Ovary (tissue), 9 donors: ENCODE data around the gene MAD1L1. TPM values are rescaled to one million over a fixed set of nuclear protein-coding genes. Genes with fewer than 3 reads are reported as not detected.

Source experiments
- DNase-seq, 5 donors: peaks; one replicate each; pipeline ENCODE4 v3.0.0-alpha.2; 2019 to 2020
- H3K27ac ChIP-seq, 2 donors: fragments of 200-600 bp; one replicate each; pipeline versions ENCODE4 v1.5.1 to v1.8.0; 2019 to 2022
- H3K27me3 ChIP-seq: fragments of 200-600 bp; one replicate; pipeline ENCODE4 v1.8.0; 2022
- H3K36me3 ChIP-seq: fragments of 200-600 bp; sonication (generic); one replicate; pipeline ENCODE4 v1.5.1; 2019
- H3K4me1 ChIP-seq: one replicate; pipeline ENCODE4 v1.8.1; 2013; ENCODE audit warnings: mild to moderate bottlenecking, moderate library complexity; ENCODE audit not compliant: insufficient read depth
- H3K4me3 ChIP-seq: fragments of 200-600 bp; sonication (generic); one replicate; pipeline ENCODE4 v1.5.1; 2017
- H3K9me3 ChIP-seq, 2 donors: fragments of 200-600 bp in 1 of 2; sonication (generic) in 1 of 2; one replicate each; pipeline versions ENCODE4 v1.5.1 to v1.8.1; 2013 to 2019; ENCODE audit warnings: mild to moderate bottlenecking in 1 of 2, moderate library complexity in 1 of 2
- EP300 ChIP-seq: sonication (generic); formaldehyde crosslinking; IDR thresholded peaks from one replicate; pipeline ENCODE4 v1.6.1; 2017; ENCODE audit warnings: antibody characterized with exemption
- POLR2A ChIP-seq: fragments of 450-650 bp; IDR thresholded peaks from one replicate; pipeline ENCODE4 v1.6.1; 2017; ENCODE audit warnings: antibody characterized with exemption, mild to moderate bottlenecking, moderate library complexity
- WGBS, 3 donors: extraction: QIAGEN DNeasy Blood & Tissue Kit in 1 of 3; methylation state at CpG; one replicate each; pipeline versions ENCODE4 v1.1.5 to v1.1.7; 2013 to 2017; 5-methylcytosine and 5-hydroxymethylcytosine counted together
- intact Hi-C, 4 donors: fragments of 100-400 bp; cut with DNase I; formaldehyde crosslinking; loops; one replicate each; pipeline versions ENCODE4 v1.11.0 to v1.15.1; 2022 to 2023
- polyA plus RNA-seq, 2 donors: library from polyadenylated mRNA; stranded (reverse); fragments of 200-250 nt in 1 of 2; fragments of 350-450 nt in 1 of 2; fragmentation: Illumina TruSeq in 1 of 2; extraction: RNeasy Lipid Tissue Mini Kit (QIAGEN cat#74804) in 1 of 2; gene quantifications; one replicate each; pipeline ENCODE4 v1.2.3, GENCODE V29; 2013 to 2014
- total RNA-seq, 7 donors: library from RNA; depleted of rRNA in 2 of 7; stranded (reverse); fragments of >200 nt in 2 of 7; fragmentation: NEBNext Ultra II Directional in 3 of 7; extraction: Animal tissue kit (Norgen Biotek cat#: 25700) in 3 of 7; gene quantifications; one replicate each; pipeline versions ENCODE4 v1.1.0 to v1.2.4, GENCODE V29; 2016 to 2023
- TF ChIP-seq, protein P1 (sequence below), 3 donors: fragments of 450-650 bp in 2 of 3; fragments of 200-600 bp in 1 of 3; IDR thresholded peaks; one replicate each; pipeline versions ENCODE4 v1.5.1 to v1.8.0; 2016 to 2022; ENCODE audit warnings: antibody characterized with exemption in 3 of 3, mild to moderate bottlenecking in 1 of 3
- donor health status: DM: no; HTN: no; CAD: no; lungs with moderate emphysema.
- donor health status: DM: no; HTN: no; CAD: no.
- donor health status: Bipolar disorder and iron deficiency.
- donor health status: DM: yes; HTN: yes; CAD: no.
- donor health status: DM: no; HTN: no; CAD: no.
- donor health status: DM: yes; HTN: yes; CAD: no.

The MAD1L1 gene
- total and polyA plus RNA-seq, 9 donors = 5.9 to 36.6 (median 22.8) TPM

GRCh38 chr7:2212906-2213305 is 19.8 kb downstream of the MAD1L1 start:
- H3K4me1 ChIP-seq = no peaks in the 10 kb centered on the region
- no peak overlapping the region for H3K4me3 ChIP-seq
- no peak overlapping the region for H3K27ac ChIP-seq
- no peaks in the 10 kb centered on the region for H3K36me3 ChIP-seq
- no peaks in the 10 kb centered on the region for H3K27me3 ChIP-seq
- TF ChIP-seq EP300 = no peak
- H3K9me3 ChIP-seq = no peaks in the 10 kb centered on the region
- no peak for DNase-seq
- WGBS, 3 donors = 94 to 99% (median 96%) methylated on average over 10 of the region's 10 CpGs
- intact Hi-C loops = loop anchor here (5.0 to 10.0 kb wide), 5 partner anchors 408 to 631 kb away; no protein-coding TSS in a partner anchor

DNA sequence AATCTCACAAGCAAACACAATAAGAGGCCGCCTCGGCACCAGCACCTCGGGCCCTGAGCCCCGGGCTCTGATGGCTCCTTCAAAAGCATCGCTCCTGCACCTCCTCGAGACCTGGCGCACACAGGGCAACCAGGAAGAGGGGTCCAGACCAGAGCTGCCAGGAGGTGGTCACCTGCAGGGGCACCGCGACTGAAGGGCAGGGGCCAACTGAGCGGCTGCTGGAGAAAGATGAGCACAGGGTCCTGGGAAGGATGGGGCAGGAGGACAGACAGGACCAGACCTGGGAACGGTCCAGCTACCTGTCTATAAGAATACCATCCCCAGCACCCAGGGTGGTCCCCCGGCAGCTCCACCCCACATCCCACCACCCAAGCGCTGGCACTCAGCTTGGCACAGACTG is 20.8 kb downstream of the MAD1L1 start:
- no peak for TF ChIP-seq EP300
- TF ChIP-seq, protein P1, sequence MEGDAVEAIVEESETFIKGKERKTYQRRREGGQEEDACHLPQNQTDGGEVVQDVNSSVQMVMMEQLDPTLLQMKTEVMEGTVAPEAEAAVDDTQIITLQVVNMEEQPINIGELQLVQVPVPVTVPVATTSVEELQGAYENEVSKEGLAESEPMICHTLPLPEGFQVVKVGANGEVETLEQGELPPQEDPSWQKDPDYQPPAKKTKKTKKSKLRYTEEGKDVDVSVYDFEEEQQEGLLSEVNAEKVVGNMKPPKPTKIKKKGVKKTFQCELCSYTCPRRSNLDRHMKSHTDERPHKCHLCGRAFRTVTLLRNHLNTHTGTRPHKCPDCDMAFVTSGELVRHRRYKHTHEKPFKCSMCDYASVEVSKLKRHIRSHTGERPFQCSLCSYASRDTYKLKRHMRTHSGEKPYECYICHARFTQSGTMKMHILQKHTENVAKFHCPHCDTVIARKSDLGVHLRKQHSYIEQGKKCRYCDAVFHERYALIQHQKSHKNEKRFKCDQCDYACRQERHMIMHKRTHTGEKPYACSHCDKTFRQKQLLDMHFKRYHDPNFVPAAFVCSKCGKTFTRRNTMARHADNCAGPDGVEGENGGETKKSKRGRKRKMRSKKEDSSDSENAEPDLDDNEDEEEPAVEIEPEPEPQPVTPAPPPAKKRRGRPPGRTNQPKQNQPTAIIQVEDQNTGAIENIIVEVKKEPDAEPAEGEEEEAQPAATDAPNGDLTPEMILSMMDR (IDR thresholded peaks at IDR 0.05) = no peak
- TF ChIP-seq POLR2A = no peak

DNA sequence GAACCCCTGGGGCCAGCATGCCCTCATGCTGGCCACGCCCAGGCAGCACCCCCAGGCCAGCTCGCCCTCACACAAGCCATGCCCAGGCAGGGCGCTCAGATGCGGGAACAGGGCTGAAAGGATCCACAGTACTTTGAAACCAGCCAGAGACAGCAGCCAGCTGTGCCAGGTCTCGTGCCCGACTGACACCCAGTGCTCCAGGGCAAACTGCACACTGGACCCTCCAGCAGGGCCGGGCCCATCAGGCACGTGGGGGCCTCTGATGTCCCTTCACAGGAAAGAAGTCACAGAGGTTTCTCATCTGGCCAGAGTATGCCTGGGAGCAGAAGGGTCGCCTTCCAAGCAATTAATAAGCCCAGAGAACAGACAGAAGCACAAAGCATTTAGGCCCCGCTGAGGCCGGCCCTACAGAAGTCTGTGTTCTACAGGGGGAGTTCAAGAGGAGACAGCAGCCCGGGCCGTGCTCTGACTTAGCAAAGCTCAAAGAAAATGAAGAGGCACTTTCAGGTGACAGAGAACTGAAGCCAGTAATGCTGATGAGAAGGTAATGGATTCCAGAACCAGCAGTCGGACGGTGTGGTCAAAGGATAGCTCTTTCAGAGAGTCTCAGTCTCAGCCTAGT is 21.4 kb downstream of the MAD1L1 start:
- Histone ChIP-seq H3K4me3 (no peak overlapping the region), H3K36me3 (no peaks in the 10 kb centered on the region), H3K27me3 (no peaks in the 10 kb centered on the region), H3K27ac (no peak overlapping the region), H3K4me1 (no peaks in the 10 kb centered on the region), H3K9me3 (no peaks in the 10 kb centered on the region)
- 83 to 87% (median 86%) methylated on average over 13 to 15 of the region's 15 CpGs for WGBS, 3 donors
- DNase-seq = peak in 1 of 5 donors; percentile 30
- intact Hi-C loops = loop anchor here (5.0 to 10.0 kb wide), 5 partner anchors 407 to 629 kb away; no protein-coding TSS in a partner anchor
- no peak for TF ChIP-seq POLR2A
- TF ChIP-seq EP300 = no peak
- TF ChIP-seq, protein P1 (IDR thresholded peaks at IDR 0.05) = no peak

More for the DNA sequence above, 20.8 kb downstream of the MAD1L1 start:
- no peaks in the 10 kb centered on the region for H3K27me3 ChIP-seq
- H3K27ac ChIP-seq = no peak overlapping the region
- 90 to 95% (median 93%) methylated on average over 12 to 13 of the region's 13 CpGs for WGBS, 3 donors
- intact Hi-C loops = loop anchor here (5.0 to 10.0 kb wide), 5 partner anchors 407 to 630 kb away; no protein-coding TSS in a partner anchor
- DNase-seq = peak in 1 of 5 donors; percentile 29
- H3K4me3 ChIP-seq = no peak overlapping the region
- H3K4me1 ChIP-seq = no peaks in the 10 kb centered on the region
- no peaks in the 10 kb centered on the region for H3K9me3 ChIP-seq
- H3K36me3 ChIP-seq = no peaks in the 10 kb centered on the region

- no peaks in the 10 kb centered on the region for H3K36me3 ChIP-seq
- 89 to 97% (median 92%) methylated on average over 29 to 30 of the region's 30 CpGs for WGBS, 3 donors
Measured at GRCh38 chr7:2210551-2211258, 22.0 kb downstream of the MAD1L1 start.

More at GRCh38 chr7:2210551-2211258, 22.0 kb downstream of the MAD1L1 start:
- TF ChIP-seq, protein P1 (IDR thresholded peaks at IDR 0.05) = no peak
- TF ChIP-seq EP300 = no peak
- TF ChIP-seq POLR2A = no peak
- no peak overlapping the region for H3K4me3 ChIP-seq
- no peaks in the 10 kb centered on the region for H3K9me3 ChIP-seq
- peak in 1 of 5 donors; percentile 27 for DNase-seq
- no peaks in the 10 kb centered on the region for H3K4me1 ChIP-seq
- no peak overlapping the region for H3K27ac ChIP-seq
- H3K27me3 ChIP-seq = no peaks in the 10 kb centered on the region
- intact Hi-C loops = loop anchor here (5.0 to 10.0 kb wide), 5 partner anchors 406 to 628 kb away; no protein-coding TSS in a partner anchor
